Measurements from ENCODE around the gene BRAT1.

BRAT1 gene

DNA sequence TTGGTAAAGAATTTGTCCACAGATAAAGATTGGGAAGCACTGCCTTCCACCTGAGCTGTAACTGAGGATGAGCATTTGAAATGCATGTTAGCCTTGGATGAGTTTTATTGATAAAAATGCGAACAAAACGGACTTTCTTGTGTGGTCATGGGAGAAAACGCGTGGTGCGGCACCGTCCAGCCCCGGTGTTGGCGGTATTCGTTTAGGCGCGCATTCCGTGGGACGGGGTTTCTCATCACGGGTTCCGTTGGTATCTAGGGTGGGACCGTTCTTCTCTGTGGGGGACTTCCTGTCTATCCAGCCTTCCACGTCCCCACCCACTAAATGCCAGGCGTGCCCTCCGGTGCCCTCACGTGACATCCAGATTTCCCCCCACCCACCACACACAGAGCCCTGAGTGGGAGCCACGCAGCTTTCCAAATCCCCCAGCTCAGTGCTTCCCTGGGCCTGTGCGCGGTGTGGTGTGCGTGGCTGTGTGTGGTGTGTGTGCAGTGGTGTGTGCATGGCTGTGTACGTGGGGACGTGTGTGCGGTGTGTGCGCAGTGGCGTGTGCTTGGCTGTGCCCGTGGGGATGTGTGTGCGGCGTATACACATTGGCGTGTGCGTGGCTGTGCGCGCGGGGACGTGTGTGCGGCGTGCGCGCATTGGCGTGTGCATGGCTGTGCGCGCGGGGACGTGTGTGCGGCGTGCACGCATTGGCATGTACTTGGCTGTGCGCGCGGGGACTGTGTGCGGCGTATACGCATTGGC lies 21.6 kb upstream of the BRAT1 start:
- no peak for DNase-seq (ENCODE audit: low spot score in 2 of 2)

DNA sequence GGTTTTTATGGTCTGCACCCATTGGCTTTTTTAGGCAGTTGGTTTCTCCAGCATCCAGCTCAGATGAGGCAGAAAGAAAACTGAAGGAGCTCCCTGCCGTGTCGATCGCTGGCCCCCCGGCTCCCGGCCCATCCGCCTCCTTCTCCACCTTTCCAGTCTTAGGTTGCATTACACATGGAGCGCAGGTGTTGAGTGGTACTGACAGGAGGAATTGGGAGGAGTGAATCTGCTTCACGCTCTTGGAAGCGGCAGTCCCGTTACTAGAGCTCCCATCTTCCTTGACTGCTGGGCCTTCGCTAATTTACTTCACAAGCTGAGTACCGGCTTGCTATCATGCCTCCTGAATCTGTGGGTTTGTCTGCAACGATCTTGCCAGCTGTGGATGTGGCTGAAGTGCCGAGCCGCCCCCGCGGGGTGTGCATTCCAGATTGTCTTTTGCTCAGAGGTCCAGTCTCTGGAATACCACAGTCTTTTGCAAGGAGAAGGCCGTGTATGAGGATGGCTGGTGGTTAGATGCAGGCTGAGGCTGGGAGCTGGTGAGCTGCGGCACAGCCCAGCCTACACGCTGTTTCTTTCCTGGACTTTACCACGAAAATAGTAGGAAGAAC lies 20.5 kb upstream of the BRAT1 start:
- no peaks in the 10 kb centered on the region for H3K4me1 ChIP-seq
- H3K36me3 ChIP-seq (replicated peaks) = no peaks in the 10 kb centered on the region
- H3K9me3 ChIP-seq = no peaks in the 10 kb centered on the region
- in situ Hi-C loops (cut with MboI; ENCODE audit: low sequenced_read_pairs) = no loop called here
- no peaks in the 10 kb centered on the region for H3K27me3 ChIP-seq (ENCODE audit: low read depth)
- H3K4me3 ChIP-seq = no peak overlapping the region
- DNase-seq (ENCODE audit: low spot score in 2 of 2) = no peak

More for the DNA sequence above, 21.6 kb upstream of the BRAT1 start:
- no peaks in the 10 kb centered on the region for H3K27me3 ChIP-seq (ENCODE audit: low read depth)
- no peaks in the 10 kb centered on the region for H3K36me3 ChIP-seq (replicated peaks)
- H3K9me3 ChIP-seq = no peaks in the 10 kb centered on the region
- in situ Hi-C loops (cut with MboI; ENCODE audit: low sequenced_read_pairs) = no loop called here
- H3K4me3 ChIP-seq = no peak overlapping the region
- no peaks in the 10 kb centered on the region for H3K4me1 ChIP-seq

- Histone ChIP-seq H3K36me3 (replicated peaks) (no peaks in the 10 kb centered on the region), H3K4me1 (no peaks in the 10 kb centered on the region), H3K4me3 (no peak overlapping the region), H3K9me3 (no peaks in the 10 kb centered on the region), H3K27me3 (ENCODE audit: low read depth) (no peaks in the 10 kb centered on the region)
- in situ Hi-C loops (cut with MboI; ENCODE audit: low sequenced_read_pairs) = no loop called here
- no peak for DNase-seq (ENCODE audit: low spot score in 2 of 2)
Observed at GRCh38 chr7:2575046-2575732, 19.9 kb upstream of the BRAT1 start.

GRCh38 chr7:2573761-2574160 lies 18.4 kb upstream of the BRAT1 start:
- no peak for DNase-seq (ENCODE audit: low spot score in 2 of 2)
- H3K4me1 ChIP-seq = no peaks in the 10 kb centered on the region
- no peak overlapping the region for H3K4me3 ChIP-seq
- no peaks in the 10 kb centered on the region for H3K9me3 ChIP-seq
- no peaks in the 10 kb centered on the region for H3K27me3 ChIP-seq (ENCODE audit: low read depth)
- H3K36me3 ChIP-seq (replicated peaks) = no peaks in the 10 kb centered on the region
- in situ Hi-C loops (cut with MboI; ENCODE audit: low sequenced_read_pairs) = no loop called here

DNA sequence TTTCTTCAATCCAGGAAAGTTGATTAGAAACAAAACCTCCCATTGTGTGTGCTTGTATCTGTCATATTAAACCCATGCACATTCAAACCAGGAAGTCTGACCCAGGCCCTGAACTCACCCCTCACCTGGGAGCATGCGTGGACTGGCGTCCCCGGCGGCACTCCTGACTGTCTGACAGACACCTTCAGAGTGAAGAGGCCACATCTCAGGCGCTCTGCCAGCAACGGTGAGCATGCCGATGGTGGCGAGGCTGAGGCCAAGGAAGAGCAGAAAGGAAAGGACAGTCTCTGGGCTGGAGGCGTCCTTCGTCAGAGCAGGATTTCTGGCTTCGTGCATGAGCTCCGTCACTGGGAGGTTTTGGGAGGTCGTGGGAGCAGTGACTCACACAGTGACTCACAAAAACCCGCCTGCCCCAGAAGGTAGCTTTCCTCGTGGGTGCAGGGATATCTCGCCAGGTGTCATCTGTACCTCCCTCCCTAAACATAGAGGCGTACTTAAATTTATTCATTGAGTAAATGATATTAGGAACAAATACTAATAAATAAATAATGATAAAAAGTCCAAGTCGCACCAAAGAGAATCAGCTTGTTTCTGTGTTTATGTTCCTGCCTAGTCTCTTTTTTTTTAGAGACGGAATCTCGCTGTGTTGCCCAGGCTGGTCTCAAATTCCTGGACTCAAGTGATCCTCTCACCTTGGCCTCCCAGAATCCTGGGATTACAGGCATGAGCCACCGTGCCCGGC lies 16.9 kb upstream of the BRAT1 start:
- no peaks in the 10 kb centered on the region for H3K9me3 ChIP-seq
- no peak overlapping the region for H3K4me3 ChIP-seq
- H3K4me1 ChIP-seq = no peaks in the 10 kb centered on the region
- H3K36me3 ChIP-seq (replicated peaks) = no peaks in the 10 kb centered on the region
- no peak for DNase-seq (ENCODE audit: low spot score in 2 of 2)
- in situ Hi-C loops (cut with MboI; ENCODE audit: low sequenced_read_pairs) = no loop called here
- H3K27me3 ChIP-seq (ENCODE audit: low read depth) = no peaks in the 10 kb centered on the region

DNA sequence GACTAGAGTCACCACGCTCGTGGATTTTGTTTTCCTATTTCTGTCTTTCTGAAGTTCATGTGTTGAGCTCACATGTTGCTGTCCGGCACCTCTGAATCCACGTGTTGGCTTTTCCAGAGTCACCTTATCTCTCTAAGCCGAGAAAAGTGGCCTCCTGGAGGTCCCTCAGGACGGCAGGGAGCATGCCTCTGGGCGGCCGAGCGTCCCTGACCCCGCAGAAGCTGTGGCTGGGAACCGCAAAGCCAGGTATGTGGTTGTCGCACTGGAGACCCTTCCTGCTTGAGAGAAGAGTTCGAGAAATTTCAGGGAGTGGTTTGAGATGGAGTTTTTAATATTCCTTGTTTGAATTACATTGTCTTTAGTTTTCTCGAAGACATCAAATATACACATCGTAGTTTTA lies 16.1 kb upstream of the BRAT1 start:
- Histone ChIP-seq H3K9me3 (no peaks in the 10 kb centered on the region), H3K4me3 (no peak overlapping the region), H3K27me3 (ENCODE audit: low read depth) (no peaks in the 10 kb centered on the region), H3K36me3 (replicated peaks) (no peaks in the 10 kb centered on the region), H3K4me1 (no peaks in the 10 kb centered on the region)
- no peak for DNase-seq (ENCODE audit: low spot score in 2 of 2)
- in situ Hi-C loops (cut with MboI; ENCODE audit: low sequenced_read_pairs) = no loop called here

GRCh38 chr7:2570021-2570420 lies 14.7 kb upstream of the BRAT1 start:
- in situ Hi-C loops (cut with MboI; ENCODE audit: low sequenced_read_pairs) = no loop called here
- Histone ChIP-seq H3K4me3 (no peak overlapping the region), H3K9me3 (no peaks in the 10 kb centered on the region), H3K27me3 (ENCODE audit: low read depth) (no peaks in the 10 kb centered on the region), H3K36me3 (replicated peaks) (no peaks in the 10 kb centered on the region), H3K4me1 (no peaks in the 10 kb centered on the region)
- DNase-seq (ENCODE audit: low spot score in 2 of 2) = no peak

- Histone ChIP-seq H3K4me3 (no peak overlapping the region), H3K27me3 (ENCODE audit: low read depth) (no peaks in the 10 kb centered on the region), H3K9me3 (no peaks in the 10 kb centered on the region), H3K4me1 (no peaks in the 10 kb centered on the region), H3K36me3 (replicated peaks) (no peaks in the 10 kb centered on the region)
- in situ Hi-C loops (cut with MboI; ENCODE audit: low sequenced_read_pairs) = no loop called here
- DNase-seq (ENCODE audit: low spot score in 2 of 2) = no peak
Observed at GRCh38 chr7:2569421-2569820, 14.1 kb upstream of the BRAT1 start.

GRCh38 chr7:2568521-2569223 lies 13.3 kb upstream of the BRAT1 start:
- no peaks in the 10 kb centered on the region for H3K27me3 ChIP-seq (ENCODE audit: low read depth)
- in situ Hi-C loops (cut with MboI; ENCODE audit: low sequenced_read_pairs) = no loop called here
- H3K4me1 ChIP-seq = no peaks in the 10 kb centered on the region
- no peaks in the 10 kb centered on the region for H3K9me3 ChIP-seq
- DNase-seq (ENCODE audit: low spot score in 2 of 2) = no peak
- no peak overlapping the region for H3K4me3 ChIP-seq
- no peaks in the 10 kb centered on the region for H3K36me3 ChIP-seq (replicated peaks)

DNA sequence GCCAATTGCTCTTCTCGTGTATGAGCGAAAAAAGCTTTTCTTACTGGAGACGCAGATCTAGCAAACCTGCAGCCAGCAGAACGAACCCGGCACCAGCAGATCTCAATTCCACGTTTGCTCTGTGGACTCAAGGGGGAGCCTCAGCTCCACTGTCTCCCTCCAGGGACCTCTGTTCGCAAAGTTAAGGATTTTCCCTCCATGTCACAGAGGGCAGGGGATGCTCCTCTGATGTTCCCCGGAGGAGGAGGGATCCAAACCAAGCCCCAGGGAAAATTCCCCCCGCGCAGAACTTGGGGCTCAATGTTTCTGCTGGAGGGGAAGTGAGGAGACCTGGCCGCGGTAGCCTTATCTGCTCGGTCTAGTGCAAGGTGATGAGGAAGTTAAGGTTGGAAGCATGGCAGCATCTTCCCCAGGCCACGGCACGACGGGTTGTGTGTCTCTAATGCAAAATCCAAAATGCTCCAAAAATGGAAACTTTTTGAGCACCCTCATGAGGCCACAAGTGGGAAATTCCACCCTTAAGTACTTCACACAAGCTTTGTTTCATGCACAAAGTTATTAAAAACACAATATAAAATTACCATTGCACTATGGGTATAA lies 12.5 kb upstream of the BRAT1 start:
- in situ Hi-C loops (cut with MboI; ENCODE audit: low sequenced_read_pairs) = no loop called here
- no peaks in the 10 kb centered on the region for H3K27me3 ChIP-seq (ENCODE audit: low read depth)
- DNase-seq (ENCODE audit: low spot score in 2 of 2) = no peak
- H3K9me3 ChIP-seq = no peaks in the 10 kb centered on the region
- no peaks in the 10 kb centered on the region for H3K36me3 ChIP-seq (replicated peaks)
- H3K4me3 ChIP-seq = no peak overlapping the region
- no peaks in the 10 kb centered on the region for H3K4me1 ChIP-seq

GRCh38 chr7:2566890-2567678 lies 11.8 kb upstream of the BRAT1 start:
- no peak for DNase-seq (ENCODE audit: low spot score in 2 of 2)
- in situ Hi-C loops (cut with MboI; ENCODE audit: low sequenced_read_pairs) = no loop called here
- no peaks in the 10 kb centered on the region for H3K4me1 ChIP-seq
- no peaks in the 10 kb centered on the region for H3K27me3 ChIP-seq (ENCODE audit: low read depth)
- H3K36me3 ChIP-seq (replicated peaks) = no peaks in the 10 kb centered on the region
- no peaks in the 10 kb centered on the region for H3K9me3 ChIP-seq
- H3K4me3 ChIP-seq = no peak overlapping the region

DNA sequence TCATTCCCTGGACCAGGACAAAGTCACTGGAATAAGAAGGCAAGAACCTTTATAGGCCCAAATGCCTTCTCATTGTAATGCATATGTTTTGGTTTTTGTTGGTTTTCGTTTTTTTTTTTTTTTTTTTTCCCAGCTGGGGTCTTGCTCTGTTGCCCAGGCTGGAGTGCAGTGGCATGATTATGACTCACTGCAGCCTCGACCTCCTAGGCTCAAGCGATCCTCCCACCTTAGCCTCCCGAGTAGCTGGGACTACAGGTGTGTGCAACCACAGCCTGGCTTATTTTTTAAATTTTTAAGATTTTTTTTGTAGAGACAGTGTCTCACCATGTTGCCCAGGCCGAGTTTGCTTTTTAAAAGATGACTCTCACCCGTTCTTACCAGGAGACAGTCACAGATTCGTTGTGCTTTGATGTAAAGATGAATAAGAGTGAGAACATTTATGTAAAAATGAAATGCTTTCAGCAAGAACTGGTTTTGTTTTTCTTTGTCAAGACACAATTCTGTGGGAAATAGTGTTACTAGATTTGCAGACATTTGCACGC lies 11.1 kb upstream of the BRAT1 start:
- Histone ChIP-seq H3K4me1 (no peaks in the 10 kb centered on the region; the same call in 1 of the 2 replicates), H3K36me3 (replicated peaks) (no peaks in the 10 kb centered on the region), H3K4me3 (no peak overlapping the region), H3K27me3 (ENCODE audit: low read depth) (no peaks in the 10 kb centered on the region), H3K9me3 (no peaks in the 10 kb centered on the region)
- no peak for DNase-seq (ENCODE audit: low spot score in 2 of 2)
- in situ Hi-C loops (cut with MboI; ENCODE audit: low sequenced_read_pairs) = no loop called here

All from HAP-1 (cell line).